Astrocyte of the spinal cord (primary cell): ENCODE data around the gene FRMD4A.

Experiments
- DNase-seq: peaks from one replicate; pipeline ENCODE4 v3.0.0; 2011; ENCODE audit warnings: low read depth, low spot score
- H3K4me3 ChIP-seq: 2 replicates; pipeline ENCODE4 v1.5.1; 2011; ENCODE audit warnings: low read depth, mild to moderate bottlenecking, low read length, moderate library complexity
- in situ Hi-C: cut with HindIII; loops from 2 replicates; pipeline ENCODE4 v1.10.0; 2017; ENCODE audit warnings: low sequenced_read_pairs
- TF ChIP-seq, protein P1 (sequence below): IDR thresholded peaks from 2 replicates; pipeline ENCODE4 v1.5.1; 2012; ENCODE audit warnings: low read depth, mild to moderate bottlenecking, low read length, inconsistent platforms

FRMD4A gene

GRCh38 chr10:14349081-14349480 lies 18.4 kb upstream of the FRMD4A start:
- no peak overlapping the region for H3K4me3 ChIP-seq
- TF ChIP-seq, protein P1, sequence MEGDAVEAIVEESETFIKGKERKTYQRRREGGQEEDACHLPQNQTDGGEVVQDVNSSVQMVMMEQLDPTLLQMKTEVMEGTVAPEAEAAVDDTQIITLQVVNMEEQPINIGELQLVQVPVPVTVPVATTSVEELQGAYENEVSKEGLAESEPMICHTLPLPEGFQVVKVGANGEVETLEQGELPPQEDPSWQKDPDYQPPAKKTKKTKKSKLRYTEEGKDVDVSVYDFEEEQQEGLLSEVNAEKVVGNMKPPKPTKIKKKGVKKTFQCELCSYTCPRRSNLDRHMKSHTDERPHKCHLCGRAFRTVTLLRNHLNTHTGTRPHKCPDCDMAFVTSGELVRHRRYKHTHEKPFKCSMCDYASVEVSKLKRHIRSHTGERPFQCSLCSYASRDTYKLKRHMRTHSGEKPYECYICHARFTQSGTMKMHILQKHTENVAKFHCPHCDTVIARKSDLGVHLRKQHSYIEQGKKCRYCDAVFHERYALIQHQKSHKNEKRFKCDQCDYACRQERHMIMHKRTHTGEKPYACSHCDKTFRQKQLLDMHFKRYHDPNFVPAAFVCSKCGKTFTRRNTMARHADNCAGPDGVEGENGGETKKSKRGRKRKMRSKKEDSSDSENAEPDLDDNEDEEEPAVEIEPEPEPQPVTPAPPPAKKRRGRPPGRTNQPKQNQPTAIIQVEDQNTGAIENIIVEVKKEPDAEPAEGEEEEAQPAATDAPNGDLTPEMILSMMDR, result no peak
- DNase-seq, result no peak
- in situ Hi-C loops, result no loop called here

GRCh38 chr10:14345262-14345661 lies 14.5 kb upstream of the FRMD4A start:
- H3K4me3 ChIP-seq, result no peak overlapping the region
- in situ Hi-C loops, result no loop called here
- TF ChIP-seq, protein P1, result no peak
- DNase-seq, result no peak

DNA sequence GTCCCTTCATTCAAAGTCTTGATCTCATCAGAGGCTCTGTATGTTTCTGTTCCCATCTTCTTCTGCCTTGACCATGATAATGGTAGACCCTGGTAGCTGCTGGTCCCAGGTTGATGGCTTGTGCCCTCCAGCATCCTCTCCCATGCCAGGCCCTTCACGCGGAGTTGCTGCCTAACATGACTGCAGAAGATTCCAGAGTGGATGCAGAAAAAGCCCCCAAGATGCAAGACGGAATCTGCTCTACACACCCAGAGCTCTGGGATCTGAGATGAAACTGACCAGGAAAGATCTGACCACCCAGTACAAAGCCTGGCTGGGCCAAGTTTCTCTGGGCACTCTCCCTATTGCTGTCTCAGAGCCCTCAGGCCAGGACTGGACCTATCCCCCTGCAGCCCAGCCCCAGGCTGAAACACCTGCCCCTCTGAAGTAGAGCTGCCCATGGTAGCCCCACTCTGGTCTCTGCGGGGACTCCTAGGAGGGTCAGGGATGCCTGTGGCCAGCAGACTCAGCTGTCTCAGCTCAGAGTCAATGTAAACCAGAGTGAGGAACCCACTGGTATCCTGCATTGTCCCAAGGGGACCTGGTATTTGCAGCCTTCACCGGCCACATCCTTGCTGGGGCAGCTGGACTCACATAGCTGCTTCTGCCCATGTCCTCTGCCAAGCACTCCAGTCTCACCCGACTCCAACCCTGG lies 9.5 kb upstream of the FRMD4A start:
- in situ Hi-C loops, result no loop called here
- no peak for DNase-seq
- TF ChIP-seq, protein P1, result no peak
- no peak overlapping the region for H3K4me3 ChIP-seq

DNA sequence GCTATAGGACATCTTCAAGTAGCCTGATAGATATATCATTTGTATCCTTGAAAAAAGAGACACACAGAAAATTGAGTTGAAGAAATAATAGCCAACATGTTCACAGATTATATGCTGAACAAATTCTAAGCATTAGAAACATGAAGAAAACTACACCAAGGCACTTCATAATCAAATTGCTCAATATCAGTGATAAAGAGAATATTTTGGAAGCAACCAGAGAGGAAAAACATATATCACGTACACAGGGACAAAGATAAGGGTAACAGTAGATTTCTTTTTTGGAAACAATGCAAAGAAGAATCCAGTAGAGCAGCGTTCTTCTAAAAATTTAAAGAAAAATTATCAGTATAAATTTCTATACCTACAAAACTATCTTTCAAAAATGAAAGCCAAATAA lies 6.0 kb upstream of the FRMD4A start:
- in situ Hi-C loops, result no loop called here
- no peak for DNase-seq
- H3K4me3 ChIP-seq, result no peak overlapping the region
- TF ChIP-seq, protein P1, result no peak

- TF ChIP-seq, protein P1, result no peak
- H3K4me3 ChIP-seq, result no peak overlapping the region
- no peak for DNase-seq
- in situ Hi-C loops, result no loop called here
Measured at GRCh38 chr10:14334771-14335170, 4.0 kb upstream of the FRMD4A start.

DNA sequence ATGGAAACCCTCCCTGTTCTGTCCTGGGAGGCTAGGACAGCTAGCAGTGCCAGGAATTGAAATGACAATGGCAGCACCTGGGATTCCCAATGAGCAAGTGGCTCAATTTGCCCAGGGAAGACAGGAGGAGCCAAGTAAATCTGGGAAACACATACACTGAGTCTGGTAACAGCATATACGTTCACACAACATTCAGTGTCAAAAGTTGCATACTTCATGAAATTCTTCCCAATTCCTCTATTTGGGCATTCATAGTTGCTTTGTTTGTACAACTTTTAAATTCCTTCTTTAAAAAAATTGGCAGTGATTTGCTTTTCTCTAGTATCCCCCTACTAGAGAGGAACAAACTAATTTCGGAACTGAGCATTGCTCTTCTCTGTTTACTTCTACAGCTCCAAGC lies 2.9 kb upstream of the FRMD4A start:
- TF ChIP-seq, protein P1, result no peak
- in situ Hi-C loops, result no loop called here
- H3K4me3 ChIP-seq, result no peak overlapping the region
- no peak for DNase-seq
